ENCODE data around the gene NUBPL. TPM values are rescaled to one million over a fixed set of nuclear protein-coding genes. Genes with fewer than 3 reads are reported as not detected.
A peak's percentile ranks its signal among the peaks of the same experiment; 100 is the strongest.

Gene NUBPL
- 10 to 100 TPM in 3 of 4 donors, 1 to 10 TPM in 1; 9.2 to 15.5 (median 13.2) TPM for total RNA-seq
- polyA plus RNA-seq, result 1 to 10 TPM; 5.3 to 6.0 (median 5.6) TPM

- Histone ChIP-seq H3K4me1 (peaks cover 0 to 7% (median 3%) of the 10 kb centered on the region in 4 donors), H3K27me3 (no peaks in the 10 kb centered on the region), H3K9me3 (no peaks in the 10 kb centered on the region), H3K36me3 (peaks cover 0 to 1% (median 0%) of the 10 kb centered on the region in 4 donors), H3K27ac (peak within 1 kb of the TSS; percentile 84 to 91 (median 86)), H3K4me3 (peak within 1 kb of the TSS; percentile 65 to 81 (median 70))
- peak; percentile 98 for DNase-seq
- peak; percentile 29 to 36 for TF ChIP-seq POLR2A (IDR thresholded peaks at IDR 0.05)
- TF ChIP-seq POLR2AphosphoS5 (IDR thresholded peaks at IDR 0.05), result peak; percentile 74 to 91 (median 86)
- TF ChIP-seq CTCF (IDR thresholded peaks at IDR 0.05), result no peak
- peak in 2 of 4 donors; percentile 19 to 81 for TF ChIP-seq EP300 (IDR thresholded peaks at IDR 0.05)
- 0% methylated on average over 34 of the region's 34 CpGs for WGBS, 2 donors
- intact Hi-C loops (cut with DNase I), result loop anchor here (5.0 kb wide), 5 partner anchors 104 to 641 kb away; partner anchors contain the start of genes ARHGAP5, DTD2, HEATR5A and RNU6-7
Measured at GRCh38 chr14:31561155-31561846, at the start of gene NUBPL. Gene NUBPL (plus strand): TSS chr14:31561404. CDS start chr14:31561440, 36 bp downstream.

GRCh38 chr14:31527087-31527486 is 34.1 kb upstream of the NUBPL start:
- WGBS, 2 donors, result 97 to 98% methylated on average over 33 of the region's 33 CpGs
- intact Hi-C loops (cut with DNase I), result no loop called here
- Histone ChIP-seq H3K36me3 (no peaks in the 10 kb centered on the region), H3K27me3 (no peaks in the 10 kb centered on the region), H3K4me3 (no peak overlapping the region), H3K27ac (no peak overlapping the region), H3K4me1 (no peaks in the 10 kb centered on the region), H3K9me3 (peaks cover 0 to 4% (median 0%) of the 10 kb centered on the region in 4 donors)
- TF ChIP-seq CTCF (IDR thresholded peaks at IDR 0.05) (no peak), POLR2AphosphoS5 (IDR thresholded peaks at IDR 0.05) (no peak), EP300 (IDR thresholded peaks at IDR 0.05) (no peak), POLR2A (IDR thresholded peaks at IDR 0.05) (no peak)
- no peak for DNase-seq

GRCh38 chr14:31527546-31527945 is 33.7 kb upstream of the NUBPL start:
- no peak overlapping the region for H3K27ac ChIP-seq
- H3K36me3 ChIP-seq, result no peaks in the 10 kb centered on the region
- H3K9me3 ChIP-seq, result peaks cover 0 to 4% (median 0%) of the 10 kb centered on the region in 4 donors
- DNase-seq, result no peak
- no peaks in the 10 kb centered on the region for H3K27me3 ChIP-seq
- intact Hi-C loops (cut with DNase I), result no loop called here
- 90 to 91% methylated on average over 8 of the region's 8 CpGs for WGBS, 2 donors
- TF ChIP-seq EP300 (IDR thresholded peaks at IDR 0.05) (no peak), POLR2A (IDR thresholded peaks at IDR 0.05) (no peak), CTCF (IDR thresholded peaks at IDR 0.05) (no peak), POLR2AphosphoS5 (IDR thresholded peaks at IDR 0.05) (no peak)
- H3K4me1 ChIP-seq, result no peaks in the 10 kb centered on the region
- no peak overlapping the region for H3K4me3 ChIP-seq

- Histone ChIP-seq H3K9me3 (peaks cover 0 to 4% (median 0%) of the 10 kb centered on the region in 4 donors), H3K27ac (no peak overlapping the region), H3K4me3 (no peak overlapping the region), H3K36me3 (no peaks in the 10 kb centered on the region), H3K27me3 (no peaks in the 10 kb centered on the region), H3K4me1 (no peaks in the 10 kb centered on the region)
- whole genome bisulfite sequencing, 2 donors, result 22 to 42% methylated on average over 1 of the region's 1 CpG
- TF ChIP-seq EP300 (IDR thresholded peaks at IDR 0.05) (no peak), POLR2AphosphoS5 (IDR thresholded peaks at IDR 0.05) (no peak), POLR2A (IDR thresholded peaks at IDR 0.05) (no peak), CTCF (IDR thresholded peaks at IDR 0.05) (no peak)
- intact Hi-C loops (cut with DNase I), result no loop called here
- no peak for DNase-seq
Measured at GRCh38 chr14:31529053-31529452, 32.2 kb upstream of the NUBPL start.

Measured in sigmoid colon (tissue), 7 donors.